ENCODE results near the gene CACNA1C.
"Not testable (repeated sequence)": the region's sequence is repeated elsewhere in the genome, so short reads cannot be mapped to it uniquely, and the experiment has no call there.

- TF ChIP-seq CTCF (conservative IDR thresholded peaks at IDR 0.05; ENCODE audit: low read length); EZH2phosphoT487 (IDR thresholded peaks at IDR 0.05; ENCODE audit: borderline replicate concordance, low read depth, low read length): not testable (repeated sequence)
Observed at GRCh38 chr12:2684026-2684325, 631.2 kb downstream of the CACNA1C start.
